HG03354 (cell line): ENCODE measurements around the gene CDK18.

Experiments used
- ATAC-seq: cut with Tn5 transposase; IDR thresholded peaks from one replicate; pipeline ENCODE4 v1.9.1; 2021; ENCODE audit warnings: mild to moderate bottlenecking; ENCODE audit not compliant: unreplicated experiment, poor library complexity, severe bottlenecking

The CDK18 gene

GRCh38 chr1:205500240-205501233 is 3.9 kb upstream of the CDK18 start:
- ATAC-seq = no peak

- no peak for ATAC-seq
These were observed 2.2 kb upstream of the CDK18 start for GRCh38 chr1:205502111-205502810.

DNA sequence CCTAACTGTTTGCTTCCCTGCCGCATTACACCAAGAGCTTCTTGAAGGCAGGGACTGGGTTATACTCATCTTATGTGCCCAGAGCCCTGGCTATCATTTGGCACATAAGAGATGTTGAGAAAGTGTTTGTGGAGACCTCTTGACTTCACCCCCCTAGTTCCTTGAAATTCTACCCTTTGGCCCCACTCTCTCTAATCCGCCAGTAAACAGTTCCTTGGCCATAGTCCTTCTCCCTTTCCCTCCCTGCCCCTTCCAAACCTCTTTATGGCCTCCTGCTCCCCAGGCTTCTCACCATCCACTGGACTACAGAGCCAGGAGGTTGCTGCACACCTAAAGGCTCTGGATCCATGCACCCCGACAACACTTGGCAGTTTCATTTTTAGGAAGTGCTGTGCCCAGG is 1.5 kb upstream of the CDK18 start:
- no peak for ATAC-seq

GRCh38 chr1:205505076-205505729 is 734 bp downstream of the CDK18 start:
- no peak for ATAC-seq

GRCh38 chr1:205505791-205506190 is 1.3 kb downstream of the CDK18 start:
- ATAC-seq = no peak

GRCh38 chr1:205506409-205507200 is 2.1 kb downstream of the CDK18 start:
- ATAC-seq = no peak

GRCh38 chr1:205508227-205508714 is 3.8 kb downstream of the CDK18 start:
- ATAC-seq = no peak

DNA sequence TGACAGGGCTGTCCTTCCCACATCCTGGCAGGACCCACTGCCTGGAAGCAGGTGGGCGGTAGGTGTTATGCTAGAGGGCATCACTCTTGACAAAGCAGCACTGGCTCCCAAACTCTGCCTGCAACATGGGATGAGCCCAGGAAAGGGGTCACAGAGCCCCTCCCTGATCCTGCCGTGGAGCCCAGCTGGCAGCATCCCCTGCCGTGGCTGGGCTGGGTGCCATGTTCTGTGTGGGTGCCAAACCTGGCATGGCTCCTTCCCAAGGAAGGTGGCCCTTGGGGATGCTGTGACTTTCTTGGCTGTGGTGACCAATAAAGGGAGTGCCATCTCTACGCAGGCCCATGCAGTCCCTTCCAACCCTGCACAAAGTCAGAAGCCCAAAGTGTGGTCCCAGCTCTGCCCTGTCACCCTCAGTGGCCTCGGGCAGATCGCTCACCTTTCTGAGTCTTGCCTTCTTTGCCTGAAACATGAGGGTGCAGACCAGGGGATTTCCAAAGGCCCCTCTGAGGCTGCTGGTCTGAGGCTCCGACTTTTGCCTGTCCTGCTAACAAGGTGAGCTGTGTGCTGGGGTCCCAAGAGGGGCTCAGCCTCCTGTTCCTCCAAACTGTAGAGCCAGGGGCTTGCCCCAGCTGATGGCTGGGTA is 6.0 kb downstream of the CDK18 start:
- ATAC-seq = no peak

- ATAC-seq = no peak
These were observed 6.5 kb downstream of the CDK18 start for GRCh38 chr1:205510951-205511330.

- ATAC-seq = no peak
These were observed 7.9 kb downstream of the CDK18 start for GRCh38 chr1:205512059-205513045.

DNA sequence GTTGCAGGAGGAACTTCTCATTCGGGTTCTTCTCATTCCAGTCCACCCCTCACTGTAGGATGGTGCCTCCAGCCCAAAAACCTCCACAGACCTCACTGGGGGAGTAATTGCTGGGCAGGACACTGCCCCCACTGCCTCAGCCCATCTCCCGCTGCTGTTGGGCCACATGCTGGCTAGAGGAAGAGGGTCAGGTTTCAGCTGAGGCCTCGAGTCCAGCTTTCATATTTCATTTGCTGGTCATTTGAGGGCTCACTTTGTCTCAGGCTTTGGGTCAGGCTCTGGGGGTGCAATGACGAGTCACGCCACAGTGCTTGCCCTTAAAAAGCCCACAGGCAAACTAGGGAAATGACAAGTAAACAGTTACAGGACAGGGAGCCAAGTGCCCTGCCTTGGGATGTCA is 9.3 kb downstream of the CDK18 start:
- no peak for ATAC-seq

DNA sequence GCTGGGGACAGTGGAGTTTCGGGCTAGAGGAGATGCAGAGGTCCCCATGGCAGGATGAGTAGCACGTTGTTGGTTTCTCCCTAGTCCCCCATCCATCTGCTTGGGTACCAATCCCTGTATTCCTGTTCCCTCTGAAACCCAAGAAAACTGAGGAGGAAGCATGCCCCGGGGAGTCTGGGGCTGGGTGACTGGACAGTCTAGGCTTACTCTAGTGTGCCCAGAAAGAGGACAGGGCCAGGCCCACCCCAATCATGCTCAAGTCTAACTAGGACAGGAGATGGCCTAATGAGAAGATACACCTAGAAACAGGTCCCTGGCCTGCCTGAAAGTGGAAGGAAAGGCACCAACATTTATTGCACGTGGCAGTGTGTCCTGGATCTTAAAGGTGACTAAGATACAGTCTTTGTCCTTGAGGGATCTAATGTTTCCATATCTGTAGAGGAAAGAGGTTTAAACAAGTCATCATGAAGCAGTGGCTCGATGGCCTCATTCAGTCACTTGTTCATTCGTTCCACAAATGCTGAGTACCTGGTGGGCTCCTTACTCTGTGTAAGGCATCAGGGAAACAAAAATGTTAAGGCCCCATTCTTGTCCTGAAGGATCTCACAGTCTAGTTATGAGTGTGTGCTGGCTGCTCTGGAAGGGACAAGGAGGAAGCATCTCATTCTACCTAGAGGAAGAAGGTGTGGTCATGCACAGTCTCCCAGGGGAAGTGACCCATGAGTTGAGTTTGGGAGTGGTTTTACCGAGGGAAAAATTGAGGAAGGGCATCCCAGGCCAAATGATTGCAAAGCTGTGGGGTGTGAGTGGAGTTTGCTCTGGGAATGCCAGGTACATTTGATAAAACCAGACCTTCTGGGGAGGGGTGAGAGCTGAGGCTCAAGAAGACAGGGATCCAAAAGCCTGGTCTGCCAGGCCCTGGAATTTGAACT is 10.0 kb downstream of the CDK18 start:
- no peak for ATAC-seq

GRCh38 chr1:205515781-205516253 is 11.3 kb downstream of the CDK18 start:
- ATAC-seq = no peak

GRCh38 chr1:205516362-205516761 is 11.9 kb downstream of the CDK18 start:
- no peak for ATAC-seq

- ATAC-seq = no peak
These were observed 12.8 kb downstream of the CDK18 start for GRCh38 chr1:205517288-205517687.

- ATAC-seq = no peak
These were observed 13.3 kb downstream of the CDK18 start for GRCh38 chr1:205517763-205518162.
